ENCODE results near the gene PPP1CA.

DNA sequence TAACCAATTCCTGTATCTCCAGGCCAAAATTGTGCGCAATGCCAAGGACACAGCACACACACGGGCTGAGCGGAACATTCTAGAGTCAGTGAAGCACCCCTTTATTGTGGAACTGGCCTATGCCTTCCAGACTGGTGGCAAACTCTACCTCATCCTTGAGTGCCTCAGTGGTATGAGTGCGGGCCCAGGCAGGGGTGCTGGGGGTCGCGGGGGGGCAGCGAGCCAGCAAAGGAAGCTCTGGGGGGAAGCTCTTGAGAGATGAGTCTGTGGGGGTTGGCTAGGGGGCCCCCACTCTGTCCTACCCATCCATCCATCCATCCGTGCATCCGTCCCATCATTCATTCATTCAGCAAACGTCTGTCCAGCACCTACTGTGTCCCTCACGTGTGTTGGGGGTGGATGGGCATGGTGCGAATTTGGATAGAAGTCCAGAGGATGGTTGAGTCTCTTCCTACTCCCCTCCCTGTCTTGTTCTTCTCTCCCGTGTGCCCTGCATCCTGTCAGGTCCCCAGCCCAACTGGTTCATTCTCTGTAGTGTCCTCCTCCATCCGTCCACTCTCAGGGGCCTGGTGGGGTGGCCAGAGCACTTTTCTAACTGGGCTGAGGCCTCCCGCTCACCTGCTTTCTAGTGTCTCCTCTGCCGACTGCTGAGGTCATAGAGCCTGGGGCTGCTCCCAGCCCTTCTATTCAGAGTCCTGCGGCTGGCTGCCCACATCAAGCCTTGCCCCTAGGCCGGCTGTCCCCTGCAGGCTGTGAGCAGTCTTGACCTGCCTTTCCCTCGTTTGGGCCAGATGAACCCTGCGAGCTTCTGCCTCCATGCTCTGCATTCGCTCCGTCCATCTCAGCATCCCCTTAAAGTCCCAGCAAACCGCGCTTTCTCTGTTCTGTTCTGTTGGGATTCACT, 29.9 kb upstream of the PPP1CA start:
- TF ChIP-seq, protein P1, sequence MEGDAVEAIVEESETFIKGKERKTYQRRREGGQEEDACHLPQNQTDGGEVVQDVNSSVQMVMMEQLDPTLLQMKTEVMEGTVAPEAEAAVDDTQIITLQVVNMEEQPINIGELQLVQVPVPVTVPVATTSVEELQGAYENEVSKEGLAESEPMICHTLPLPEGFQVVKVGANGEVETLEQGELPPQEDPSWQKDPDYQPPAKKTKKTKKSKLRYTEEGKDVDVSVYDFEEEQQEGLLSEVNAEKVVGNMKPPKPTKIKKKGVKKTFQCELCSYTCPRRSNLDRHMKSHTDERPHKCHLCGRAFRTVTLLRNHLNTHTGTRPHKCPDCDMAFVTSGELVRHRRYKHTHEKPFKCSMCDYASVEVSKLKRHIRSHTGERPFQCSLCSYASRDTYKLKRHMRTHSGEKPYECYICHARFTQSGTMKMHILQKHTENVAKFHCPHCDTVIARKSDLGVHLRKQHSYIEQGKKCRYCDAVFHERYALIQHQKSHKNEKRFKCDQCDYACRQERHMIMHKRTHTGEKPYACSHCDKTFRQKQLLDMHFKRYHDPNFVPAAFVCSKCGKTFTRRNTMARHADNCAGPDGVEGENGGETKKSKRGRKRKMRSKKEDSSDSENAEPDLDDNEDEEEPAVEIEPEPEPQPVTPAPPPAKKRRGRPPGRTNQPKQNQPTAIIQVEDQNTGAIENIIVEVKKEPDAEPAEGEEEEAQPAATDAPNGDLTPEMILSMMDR (IDR thresholded peaks at IDR 0.05): no peak
- no peak for TF ChIP-seq POLR2A (IDR thresholded peaks at IDR 0.05)
